RWPE2 (cell line): ENCODE results near the gene ACOT7.
"Not testable (repeated sequence)": the region's sequence is repeated elsewhere in the genome, so short reads cannot be mapped to it uniquely, and the experiment has no call there.

Experiments used
- ATAC-seq: fragments of 200-7000 bp; cut with Tn5 transposase; 3 replicates; pipeline ENCODE4 v1.9.1; 2021; ENCODE audit warnings: low read depth
- DNase-seq: peaks from one replicate; pipeline ENCODE4 v3.0.0-alpha.2; 2020; ENCODE audit warnings: low spot score
- H3K27ac ChIP-seq: fragments of 450-650 bp; 2 replicates; pipeline ENCODE4 v1.5.1; 2017; ENCODE audit warnings: mild to moderate bottlenecking; ENCODE audit not compliant: poor library complexity, severe bottlenecking
- H3K27me3 ChIP-seq: fragments of 250-450 bp; sonication (Bioruptor Pico); 2 replicates; pipeline ENCODE4 v1.5.1; 2021; ENCODE audit warnings: mild to moderate bottlenecking, moderate library complexity; ENCODE audit not compliant: insufficient read depth, poor library complexity, severe bottlenecking
- H3K36me3 ChIP-seq: fragments of 250-450 bp; sonication (Bioruptor Pico); 2 replicates; pipeline ENCODE4 v1.5.1; 2020; ENCODE audit warnings: low read depth, mild to moderate bottlenecking, moderate library complexity
- H3K4me1 ChIP-seq: fragments of 250-450 bp; sonication (Bioruptor Pico); 2 replicates; pipeline ENCODE4 v1.5.1; 2021; ENCODE audit warnings: mild to moderate bottlenecking, moderate library complexity; ENCODE audit not compliant: insufficient read depth, poor library complexity, severe bottlenecking
- H3K4me3 ChIP-seq: fragments of 250-450 bp; sonication (Bioruptor Pico); 2 replicates; pipeline ENCODE4 v1.5.1; 2021; ENCODE audit warnings: mild to moderate bottlenecking, moderate library complexity; ENCODE audit not compliant: severe bottlenecking
- H3K9me3 ChIP-seq: fragments of 250-450 bp; sonication (Bioruptor Pico); 2 replicates; pipeline ENCODE4 v1.5.1; 2021; ENCODE audit warnings: mild to moderate bottlenecking, moderate library complexity; ENCODE audit not compliant: severe bottlenecking
- CTCF ChIP-seq: fragments of 450-650 bp; IDR thresholded peaks from one replicate; pipeline ENCODE4 v1.5.1; 2017; ENCODE audit warnings: mild to moderate bottlenecking, moderate library complexity; ENCODE audit not compliant: poor library complexity, severe bottlenecking

The ACOT7 gene

GRCh38 chr1:6310116-6310848 is 83.3 kb downstream of the ACOT7 start:
- Histone ChIP-seq H3K27me3 (no peaks in the 10 kb centered on the region), H3K9me3 (no peaks in the 10 kb centered on the region), H3K27ac (no peak overlapping the region), H3K36me3 (peaks cover 20% of the 10 kb centered on the region; the same call in 1 of the 2 replicates), H3K4me3 (no peak overlapping the region), H3K4me1 (no peaks in the 10 kb centered on the region)
- DNase-seq: no peak
- no peak for TF ChIP-seq CTCF
- no peak for ATAC-seq

GRCh38 chr1:6309564-6309963 is 84.0 kb downstream of the ACOT7 start:
- Histone ChIP-seq H3K4me3 (no peak overlapping the region), H3K27me3 (no peaks in the 10 kb centered on the region), H3K27ac (no peak overlapping the region), H3K4me1 (no peaks in the 10 kb centered on the region), H3K9me3 (no peaks in the 10 kb centered on the region), H3K36me3 (peaks cover 15% of the 10 kb centered on the region; the same call in 1 of the 2 replicates)
- no peak for ATAC-seq
- DNase-seq: no peak
- no peak for TF ChIP-seq CTCF

GRCh38 chr1:6308449-6308848 is 85.1 kb downstream of the ACOT7 start:
- H3K4me3 ChIP-seq: no peak overlapping the region
- DNase-seq (no peak), ATAC-seq (no peak)
- H3K36me3 ChIP-seq: peaks cover 10% of the 10 kb centered on the region; the same call in 1 of the 2 replicates
- TF ChIP-seq CTCF: no peak
- H3K4me1 ChIP-seq: peaks cover 5% of the 10 kb centered on the region
- H3K9me3 ChIP-seq: no peaks in the 10 kb centered on the region
- no peak overlapping the region for H3K27ac ChIP-seq
- H3K27me3 ChIP-seq: no peaks in the 10 kb centered on the region

DNA sequence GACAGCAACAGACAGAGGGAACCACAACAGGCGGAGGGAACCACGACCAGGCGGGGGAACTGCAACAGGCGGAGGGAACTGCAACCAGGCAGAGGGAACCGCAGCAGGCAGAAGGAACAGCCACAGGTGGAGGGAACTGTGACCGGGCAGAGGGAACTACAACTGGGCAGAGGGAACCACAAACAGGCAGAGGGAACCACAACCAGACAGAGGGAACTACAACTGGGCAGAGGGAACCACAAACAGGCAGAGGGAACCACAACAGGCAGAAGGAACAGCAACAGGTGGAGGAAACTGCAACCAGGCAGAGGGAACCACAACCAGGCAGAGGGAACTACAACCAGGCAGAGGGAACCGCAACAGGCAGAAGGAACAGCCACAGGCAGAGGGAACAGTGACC is 85.9 kb downstream of the ACOT7 start:
- H3K27ac ChIP-seq, ATAC-seq, DNase-seq, H3K4me3 ChIP-seq, H3K27me3 ChIP-seq, H3K9me3 ChIP-seq: not testable (repeated sequence)
- Histone ChIP-seq H3K4me1 (peaks cover 11% of the 10 kb centered on the region), H3K36me3 (peaks cover 14% of the 10 kb centered on the region; the same call in 1 of the 2 replicates)

DNA sequence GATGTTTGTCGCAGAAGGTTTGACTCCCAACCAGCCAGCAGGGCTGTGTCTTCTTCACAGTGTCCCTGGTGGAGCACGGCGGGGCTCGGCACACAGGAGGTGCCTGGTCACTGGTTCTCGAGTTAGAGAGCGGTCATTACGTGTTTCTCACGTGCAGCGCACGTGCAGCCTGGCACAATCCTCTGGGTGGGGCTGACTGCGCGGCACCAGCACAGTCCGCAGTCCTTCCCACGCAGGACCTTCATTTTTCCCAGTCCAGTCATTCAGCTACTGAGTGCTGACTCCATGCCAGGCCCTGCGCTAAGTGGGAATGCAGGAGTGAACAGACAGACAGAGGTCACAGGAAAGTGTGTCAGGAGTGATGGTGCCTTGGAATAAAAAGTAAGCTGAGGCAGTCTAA is 86.5 kb downstream of the ACOT7 start:
- Histone ChIP-seq H3K36me3 (peaks cover 17% of the 10 kb centered on the region; the same call in 1 of the 2 replicates), H3K27ac (no peak overlapping the region), H3K27me3 (no peaks in the 10 kb centered on the region), H3K9me3 (no peaks in the 10 kb centered on the region), H3K4me1 (peaks cover 17% of the 10 kb centered on the region), H3K4me3 (no peak overlapping the region)
- TF ChIP-seq CTCF: no peak
- DNase-seq: no peak
- no peak for ATAC-seq
